GM19455 (cell line): ENCODE results near the gene WDR70.
"Not testable (repeated sequence)": the region's sequence is repeated elsewhere in the genome, so short reads cannot be mapped to it uniquely, and the experiment has no call there.

Source experiments
- ATAC-seq: cut with Tn5 transposase; IDR thresholded peaks from one replicate; pipeline ENCODE4 v1.9.1; 2021; ENCODE audit not compliant: unreplicated experiment

The WDR70 gene

GRCh38 chr5:37787742-37788141, 408.6 kb downstream of the WDR70 start:
- no peak for ATAC-seq

- ATAC-seq, result no peak
Observed at GRCh38 chr5:37789991-37790390, 410.9 kb downstream of the WDR70 start.

- ATAC-seq, result no peak
Observed at GRCh38 chr5:37791321-37791720, 412.2 kb downstream of the WDR70 start.

GRCh38 chr5:37792975-37793631, 414.0 kb downstream of the WDR70 start:
- no peak for ATAC-seq

GRCh38 chr5:37795292-37795691, 416.2 kb downstream of the WDR70 start:
- ATAC-seq, result not testable (repeated sequence)

- ATAC-seq, result not testable (repeated sequence)
Observed at GRCh38 chr5:37796435-37796834, 417.3 kb downstream of the WDR70 start.

- no peak for ATAC-seq
Observed at GRCh38 chr5:37799865-37800421, 420.8 kb downstream of the WDR70 start.

- ATAC-seq, result no peak
Observed at GRCh38 chr5:37801521-37801920, 422.4 kb downstream of the WDR70 start.
